ENCODE measurements around the gene SLC26A9. TPM values are rescaled to one million over a fixed set of nuclear protein-coding genes. Genes with fewer than 3 reads are reported as not detected.

Gene SLC26A9
- total RNA-seq, 1 experiment from 2014 or later, result not detected

DNA sequence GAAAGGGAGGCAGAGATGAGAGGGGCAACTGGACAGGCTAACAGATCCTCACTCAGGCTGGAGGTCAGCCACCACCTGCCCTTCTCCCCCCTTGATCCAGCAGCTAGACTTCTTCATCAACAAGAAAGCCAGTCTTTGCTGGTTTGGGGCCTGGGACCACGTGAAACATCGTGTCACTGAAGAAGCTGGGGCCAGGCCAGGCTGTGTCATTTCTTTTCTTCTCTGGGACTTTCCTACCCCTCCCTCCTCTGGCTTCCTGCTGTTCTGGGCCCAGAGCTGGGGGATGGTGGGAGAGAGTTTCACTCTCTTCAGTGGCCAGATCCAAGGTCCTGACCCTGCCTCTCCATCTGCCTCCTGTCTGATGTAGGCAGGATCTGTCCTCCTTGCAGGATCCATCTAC, 18.1 kb upstream of the SLC26A9 start:
- no peaks in the 10 kb centered on the region for H3K36me3 ChIP-seq (ENCODE audit: insufficient read depth, low read length, poor library complexity, severe bottlenecking)
- H3K4me1 ChIP-seq (ENCODE audit: insufficient read depth, low read length, poor library complexity, severe bottlenecking), result peaks cover 14% of the 10 kb centered on the region
- no TSS peak for BruUV-seq (replicated peaks)
- no peaks in the 10 kb centered on the region for H3K9me3 ChIP-seq (ENCODE audit: low read depth, low read length, poor library complexity, severe bottlenecking)
- CTCF ChIA-PET, result interaction anchor here (1.2 kb wide), 1 partner anchor 16 kb away, joined by 4 read pairs; no protein-coding TSS in a partner anchor
- no peak for DNase-seq (ENCODE audit: low spot score)
- no peak for TF ChIP-seq CTCF (conservative IDR thresholded peaks at IDR 0.05; ENCODE audit: low read depth, low read length)
- TF ChIP-seq EZH2 (IDR thresholded peaks at IDR 0.05; ENCODE audit: borderline replicate concordance, low read depth, low read length, poor library complexity, severe bottlenecking), result no peak
- no peak overlapping the region for H3K27ac ChIP-seq (ENCODE audit: low read depth, low read length, poor library complexity, severe bottlenecking)
- POLR2A ChIA-PET (ENCODE audit: low non-redundant PET), result no interaction called here
- peaks cover 2% of the 10 kb centered on the region for H3K27me3 ChIP-seq (replicated peaks; ENCODE audit: insufficient read depth, low read depth, low read length, poor library complexity)
- H3K4me3 ChIP-seq (ENCODE audit: low read depth, low read length, poor library complexity, severe bottlenecking), result no peak overlapping the region
- intact Hi-C loops (cut with micrococcal nuclease; ENCODE audit: unreplicated experiment), result no loop called here

DNA sequence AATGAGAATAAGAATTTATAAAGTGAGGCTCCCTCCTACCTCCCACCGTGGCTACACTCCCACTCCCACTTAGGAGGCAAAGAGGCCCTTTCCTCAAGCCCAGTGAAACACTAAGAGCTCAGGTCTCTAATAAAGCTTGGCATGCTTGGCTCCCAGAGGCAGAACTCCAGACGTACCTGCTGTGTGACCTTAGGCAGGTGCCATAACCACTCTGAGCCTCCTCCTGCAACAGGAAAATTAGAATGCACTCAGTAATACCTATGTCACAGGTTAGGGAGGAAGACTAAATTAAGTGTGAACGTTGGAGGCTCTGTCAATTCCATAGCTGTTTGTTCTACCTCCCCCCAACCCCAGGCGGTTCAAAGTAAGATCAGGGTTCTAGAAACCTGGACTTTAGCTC, 16.5 kb upstream of the SLC26A9 start:
- Histone ChIP-seq H3K27ac (ENCODE audit: low read depth, low read length, poor library complexity, severe bottlenecking) (no peak overlapping the region), H3K27me3 (replicated peaks; ENCODE audit: insufficient read depth, low read depth, low read length, poor library complexity) (peaks cover 4% of the 10 kb centered on the region), H3K4me3 (ENCODE audit: low read depth, low read length, poor library complexity, severe bottlenecking) (no peak overlapping the region), H3K4me1 (ENCODE audit: insufficient read depth, low read length, poor library complexity, severe bottlenecking) (peaks cover 14% of the 10 kb centered on the region), H3K9me3 (ENCODE audit: low read depth, low read length, poor library complexity, severe bottlenecking) (no peaks in the 10 kb centered on the region), H3K36me3 (ENCODE audit: insufficient read depth, low read length, poor library complexity, severe bottlenecking) (no peaks in the 10 kb centered on the region)
- DNase-seq (ENCODE audit: low spot score), result no peak
- BruUV-seq (replicated peaks), result no TSS peak
- ChIA-PET POLR2A (ENCODE audit: low non-redundant PET) (interaction anchor here (0.6 kb wide), 1 partner anchor 10 kb away, joined by 5 read pairs; no protein-coding TSS in a partner anchor), CTCF (interaction anchor here (1.6 kb wide), 1 partner anchor 18 kb away, joined by 5 read pairs; no protein-coding TSS in a partner anchor)
- intact Hi-C loops (cut with micrococcal nuclease; ENCODE audit: unreplicated experiment), result no loop called here
- TF ChIP-seq CTCF (conservative IDR thresholded peaks at IDR 0.05; ENCODE audit: low read depth, low read length), result no peak
- no peak for TF ChIP-seq EZH2 (IDR thresholded peaks at IDR 0.05; ENCODE audit: borderline replicate concordance, low read depth, low read length, poor library complexity, severe bottlenecking)

DNA sequence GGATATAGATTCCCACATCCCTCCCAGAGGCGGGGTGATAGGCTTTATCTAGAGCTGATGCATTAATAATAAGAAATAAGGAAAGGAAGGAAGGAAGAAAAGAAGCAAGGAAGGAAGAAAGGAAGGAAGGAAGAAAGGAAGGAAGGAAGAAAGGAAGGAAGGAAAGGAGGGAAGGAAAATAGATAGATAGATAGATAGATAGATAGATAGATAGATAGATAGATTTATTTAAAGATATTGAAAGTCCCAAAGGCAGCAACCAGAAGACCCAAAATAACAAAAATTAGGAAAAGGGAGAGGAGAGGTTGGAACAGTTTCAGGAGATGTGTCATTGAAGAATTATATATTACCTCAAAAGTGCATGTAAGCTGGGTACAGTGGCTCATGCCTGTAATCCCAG, 12.2 kb upstream of the SLC26A9 start:
- Histone ChIP-seq H3K4me1 (ENCODE audit: insufficient read depth, low read length, poor library complexity, severe bottlenecking) (no peaks in the 10 kb centered on the region), H3K36me3 (ENCODE audit: insufficient read depth, low read length, poor library complexity, severe bottlenecking) (no peaks in the 10 kb centered on the region), H3K27me3 (replicated peaks; ENCODE audit: insufficient read depth, low read depth, low read length, poor library complexity) (peaks cover 7% of the 10 kb centered on the region), H3K4me3 (ENCODE audit: low read depth, low read length, poor library complexity, severe bottlenecking) (no peak overlapping the region), H3K9me3 (ENCODE audit: low read depth, low read length, poor library complexity, severe bottlenecking) (no peaks in the 10 kb centered on the region), H3K27ac (ENCODE audit: low read depth, low read length, poor library complexity, severe bottlenecking) (no peak overlapping the region)
- CTCF ChIA-PET, result no interaction called here
- no peak for DNase-seq (ENCODE audit: low spot score)
- POLR2A ChIA-PET (ENCODE audit: low non-redundant PET), result no interaction called here
- TF ChIP-seq EZH2 (IDR thresholded peaks at IDR 0.05; ENCODE audit: borderline replicate concordance, low read depth, low read length, poor library complexity, severe bottlenecking) (no peak), CTCF (conservative IDR thresholded peaks at IDR 0.05; ENCODE audit: low read depth, low read length) (no peak)
- BruUV-seq (replicated peaks), result no TSS peak
- intact Hi-C loops (cut with micrococcal nuclease; ENCODE audit: unreplicated experiment), result no loop called here

Measured in A673 (cell line).